Lower leg skin (tissue), 3 donors: ENCODE results near the gene ZNF566.
"Not testable (repeated sequence)": the region's sequence is repeated elsewhere in the genome, so short reads cannot be mapped to it uniquely, and the experiment has no call there.

Experiments
- CTCF ChIP-seq, 3 donors: fragments of 450-650 bp; IDR thresholded peaks; one replicate each; pipeline ENCODE4 v1.5.1; 2016; ENCODE audit warnings: antibody characterized with exemption in 3 of 3, mild to moderate bottlenecking in 3 of 3, moderate library complexity in 2 of 3
- POLR2A ChIP-seq, 2 donors: fragments of 450-650 bp; IDR thresholded peaks; one replicate each; pipeline ENCODE4 v1.6.1; 2016 to 2017; ENCODE audit warnings: antibody characterized with exemption in 2 of 2, mild to moderate bottlenecking in 1 of 2, moderate library complexity in 1 of 2

GRCh38 chr19:36492689-36493453, 3.5 kb upstream of the ZNF566 start:
- TF ChIP-seq CTCF, POLR2A (IDR thresholded peaks at IDR 0.05): not testable (repeated sequence)
